HepG2 (cell line): ENCODE data around the gene KDM1B. TPM values are rescaled to one million over a fixed set of nuclear protein-coding genes. Genes with fewer than 3 reads are reported as not detected.

Experiments used
- ATAC-seq: fragments of 200-7000 bp; cut with Tn5 transposase; 3 replicates; pipeline ENCODE4 v1.9.1; 2020; ENCODE audit warnings: mild to moderate bottlenecking, moderate library complexity
- BruUV-seq: library from RNA; stranded (reverse); fragments of 400-500 nt; replicated peaks from 2 replicates; lab custom pipeline; 2021; lab: Mats Ljungman, UMichigan
- CTCF ChIA-PET: fragments of 300-600 bp; formaldehyde crosslinking; extraction: SDS; loops from one replicate; lab custom pipeline; 2021; ENCODE audit warnings: low total read pairs, inconsistent platforms, low intra/inter-chr PET ratio; lab: Yijun Ruan, JAX
- POLR2A ChIA-PET: fragments of 350-600 bp; sonication (Branson Sonifier 250); formaldehyde crosslinking; loops from one replicate; lab custom pipeline; 2020; ENCODE audit warnings: antibody characterized with exemption, inconsistent platforms; lab: Yijun Ruan, JAX
- DNase-seq: peaks from one replicate; pipeline ENCODE4 v3.0.0-alpha.2; 2015; ENCODE audit warnings: low spot score
- FAIRE-seq: peaks from 3 replicates; lab custom pipeline; 2011; peaks lifted over from hg19 to GRCh38; lab: Jason Lieb, UNC
- H2AFZ ChIP-seq: one replicate; pipeline ENCODE4 v1.6.1; 2011; ENCODE audit warnings: low read length, inconsistent platforms
- H3K27ac ChIP-seq: fragments of 300-600 bp; 3 replicates; pipeline ENCODE4 v1.8.0; 2011; ENCODE audit warnings: mixed run types, mild to moderate bottlenecking, mixed read lengths, low read length, inconsistent platforms; ENCODE audit not compliant: insufficient read depth; ENCODE audit errors: extremely low read length
- H3K27me3 ChIP-seq, 2 experiments: fragments of 200-600 bp in 1 of 2; 2 replicates in 1 of 2; 3 replicates in 1 of 2; pipeline versions ENCODE4 v1.6.0 to v1.8.0; 2011; ENCODE audit warnings: low read length in 2 of 2, mild to moderate bottlenecking in 2 of 2, moderate library complexity in 2 of 2, inconsistent platforms in 1 of 2; ENCODE audit not compliant: insufficient read depth in 2 of 2, control insufficient read depth in 1 of 2
- H3K36me3 ChIP-seq, 2 experiments: fragments of 200-600 bp in 1 of 2; replicated peaks in 1 of 2; 2 replicates in 1 of 2; 3 replicates in 1 of 2; pipeline versions ENCODE4 v1.5.1 to v1.8.0; 2011; ENCODE audit warnings: low read length in 2 of 2, inconsistent platforms in 1 of 2; ENCODE audit not compliant: insufficient read depth in 2 of 2, control insufficient read depth in 1 of 2
- H3K4me1 ChIP-seq: 2 replicates; pipeline ENCODE4 v1.5.1; 2012; ENCODE audit warnings: low read length, inconsistent platforms; ENCODE audit not compliant: insufficient read depth
- H3K4me2 ChIP-seq: 2 replicates; pipeline ENCODE4 v1.6.0; 2011; ENCODE audit warnings: low read depth, low read length, inconsistent platforms
- H3K4me3 ChIP-seq, 3 experiments: fragments of 200-600 bp in 1 of 3; sonication (generic), shearing (Covaris generic) in 1 of 3; replicated peaks in 1 of 3; 2 replicates each; pipeline ENCODE4 v1.5.1; 2011 to 2016; ENCODE audit warnings: low read length in 3 of 3, inconsistent platforms in 2 of 3, low read depth in 2 of 3, mild to moderate bottlenecking in 2 of 3, control low read depth in 1 of 3, mixed read lengths in 1 of 3; ENCODE audit not compliant: insufficient read depth in 1 of 3
- H3K79me2 ChIP-seq: one replicate; pipeline ENCODE4 v1.6.1; 2011; ENCODE audit warnings: low read length, inconsistent platforms; ENCODE audit not compliant: insufficient read depth
- H3K9ac ChIP-seq: 2 replicates; pipeline ENCODE4 v1.6.0; 2011; ENCODE audit warnings: mild to moderate bottlenecking, low read depth, low read length, inconsistent platforms; ENCODE audit not compliant: insufficient read depth
- H3K9me3 ChIP-seq: 2 replicates; pipeline ENCODE4 v1.5.1; 2012; ENCODE audit warnings: mild to moderate bottlenecking, low read length
- H4K20me1 ChIP-seq: 2 replicates; pipeline ENCODE4 v1.6.0; 2011; ENCODE audit warnings: inconsistent platforms, mild to moderate bottlenecking, low read length, moderate library complexity; ENCODE audit not compliant: insufficient read depth
- ARNTL ChIP-seq: sonication (generic); formaldehyde crosslinking; IDR thresholded peaks from 2 replicates; pipeline ENCODE4 v1.4.0; 2020; ENCODE audit warnings: mild to moderate bottlenecking, missing genetic modification reagents
- CEBPB ChIP-seq: IDR thresholded peaks from 2 replicates; pipeline ENCODE4 v1.6.1; 2011; ENCODE audit warnings: low read depth, low read length, improper control_type of control experiment, borderline replicate concordance
- FOXA3 ChIP-seq: IDR thresholded peaks from 2 replicates; pipeline ENCODE4 v1.6.1; 2016; ENCODE audit warnings: missing genetic modification reagents, missing compliant biosample characterization
- MED8 ChIP-seq: sonication (generic); formaldehyde crosslinking; IDR thresholded peaks from 2 replicates; pipeline ENCODE4 v1.8.1; 2023; ENCODE audit warnings: mild to moderate bottlenecking, missing genetic modification reagents; ENCODE audit not compliant: insufficient replicate concordance
- NR2F1 ChIP-seq, 2 experiments: fragments of 450-650 bp in 1 of 2; formaldehyde crosslinking in 1 of 2; IDR thresholded peaks; 2 replicates each; pipeline versions ENCODE4 v1.5.0 to v1.6.1; 2016 to 2020; ENCODE audit warnings: mild to moderate bottlenecking in 1 of 2, missing compliant biosample characterization in 1 of 2, missing genetic modification reagents in 1 of 2, moderate library complexity in 1 of 2
- PRMT3 ChIP-seq: sonication (generic); formaldehyde crosslinking; IDR thresholded peaks from 2 replicates; pipeline ENCODE4 v1.8.1; 2022; ENCODE audit warnings: low read depth, mild to moderate bottlenecking, moderate library complexity, missing genetic modification reagents, borderline replicate concordance
- ZFP36 ChIP-seq: fragments of 150-350 bp; IDR thresholded peaks from 2 replicates; pipeline ENCODE4 v1.6.1; 2018; ENCODE audit warnings: borderline replicate concordance, low read length, low read depth; ENCODE audit not compliant: partially characterized antibody
- ZNF317 ChIP-seq: sonication (generic); formaldehyde crosslinking; IDR thresholded peaks from 2 replicates; pipeline ENCODE4 v1.5.0; 2020; ENCODE audit warnings: mild to moderate bottlenecking, missing genetic modification reagents
- ZNF329 ChIP-seq: sonication (generic); formaldehyde crosslinking; IDR thresholded peaks from 2 replicates; pipeline ENCODE4 v1.9.0; 2021; ENCODE audit warnings: low read depth, mild to moderate bottlenecking, missing genetic modification reagents
- ZNF432 ChIP-seq: sonication (generic); formaldehyde crosslinking; IDR thresholded peaks from 2 replicates; pipeline ENCODE4 v1.5.0; 2020; ENCODE audit warnings: missing genetic modification reagents, mild to moderate bottlenecking, borderline replicate concordance
- ZNF556 ChIP-seq: sonication (generic); formaldehyde crosslinking; IDR thresholded peaks from 2 replicates; pipeline ENCODE4 v1.4.0; 2020; ENCODE audit warnings: mild to moderate bottlenecking, missing genetic modification reagents, borderline replicate concordance
- ZNF577 ChIP-seq: sonication (generic); formaldehyde crosslinking; IDR thresholded peaks from 2 replicates; pipeline ENCODE4 v1.4.0; 2020; ENCODE audit warnings: mild to moderate bottlenecking, low read depth, missing genetic modification reagents, borderline replicate concordance
- ZNF775 ChIP-seq: sonication (generic); formaldehyde crosslinking; IDR thresholded peaks from 2 replicates; pipeline ENCODE4 v1.4.0; 2020; ENCODE audit warnings: missing genetic modification reagents, mild to moderate bottlenecking, moderate library complexity, borderline replicate concordance
- WGBS: methylation state at CpG from one replicate; pipeline ENCODE4 v1.1.6; 2017; ENCODE audit warnings: low lambda C conversion rate; 5-methylcytosine and 5-hydroxymethylcytosine counted together
- in situ Hi-C: cut with HindIII; loops from 2 replicates; pipeline ENCODE4 v1.10.0; 2017; ENCODE audit warnings: low pct_unique_long_range_greater_than_20kb; ENCODE audit not compliant: extremely low pct_ligation_motif_present
- intact Hi-C: fragments of 100-400 bp; cut with micrococcal nuclease; formaldehyde crosslinking; loops from one replicate; pipeline ENCODE4 v1.10.0; 2022; ENCODE audit not compliant: unreplicated experiment
- polyA plus RNA-seq, 8 experiments: library from polyadenylated mRNA; depleted of rRNA in 3 of 8; stranded (reverse) in 7 of 8; unstranded in 1 of 8; fragments of >200 nt; fragmentation: Illumina TruSeq in 4 of 8; extraction: Trizol in 4 of 8; gene quantifications; 2 replicates each; pipeline versions ENCODE4 v1.2.1 to v1.2.3, GENCODE V29; 2011 to 2016; ENCODE audit warnings: low read depth in 4 of 8, missing spikeins in 1 of 8, mixed read lengths in 1 of 8; ENCODE audit not compliant: insufficient read depth in 1 of 8
- total RNA-seq, 5 experiments: library from RNA; depleted of rRNA; stranded (reverse); fragments of >200 nt; fragmentation: Illumina TruSeq; extraction: Trizol; gene quantifications; 2 replicates each; pipeline ENCODE4 v1.2.3, GENCODE V29; 2016; ENCODE audit warnings: low read depth in 1 of 5
- TF ChIP-seq, protein P1 (sequence below): sonication (generic); formaldehyde crosslinking; IDR thresholded peaks from 2 replicates; pipeline ENCODE4 v1.5.0; 2020; ENCODE audit warnings: missing genetic modification reagents, mild to moderate bottlenecking, borderline replicate concordance
- TF ChIP-seq, protein P2 (sequence below): sonication (generic); formaldehyde crosslinking; IDR thresholded peaks from 2 replicates; pipeline ENCODE4 v1.4.0; 2020; ENCODE audit warnings: missing genetic modification reagents
- TF ChIP-seq, protein P3 (sequence below): IDR thresholded peaks from 2 replicates; pipeline ENCODE4 v1.6.1; 2016; ENCODE audit warnings: mild to moderate bottlenecking

Gene KDM1B
- total and polyA plus RNA-seq, 2 of the 13 experiments (the other 11 are each of a cell fraction or from before 2014, with no cell fraction given) = 9.8 to 13.2 TPM

DNA sequence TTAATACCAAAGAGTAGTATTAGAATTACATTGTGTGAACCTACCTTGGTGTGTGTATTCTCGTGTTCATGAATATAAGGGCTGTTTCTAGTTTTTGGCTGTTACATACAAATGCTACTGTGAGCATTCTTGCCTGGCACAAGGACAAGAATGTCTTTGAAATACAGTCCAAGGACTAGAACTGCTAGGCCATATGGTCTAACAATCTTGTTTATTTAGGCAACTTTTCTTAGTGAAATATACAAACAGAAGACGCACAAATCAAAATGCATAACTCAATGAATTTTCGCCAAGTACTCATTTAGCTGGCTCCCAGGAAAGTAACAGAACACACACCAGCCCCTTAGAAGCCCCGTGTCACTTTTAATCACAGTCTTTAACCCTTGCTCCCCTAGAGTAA lies 28.5 kb downstream of the KDM1B start:
- no peak for ATAC-seq
- intact Hi-C loops = no loop called here

DNA sequence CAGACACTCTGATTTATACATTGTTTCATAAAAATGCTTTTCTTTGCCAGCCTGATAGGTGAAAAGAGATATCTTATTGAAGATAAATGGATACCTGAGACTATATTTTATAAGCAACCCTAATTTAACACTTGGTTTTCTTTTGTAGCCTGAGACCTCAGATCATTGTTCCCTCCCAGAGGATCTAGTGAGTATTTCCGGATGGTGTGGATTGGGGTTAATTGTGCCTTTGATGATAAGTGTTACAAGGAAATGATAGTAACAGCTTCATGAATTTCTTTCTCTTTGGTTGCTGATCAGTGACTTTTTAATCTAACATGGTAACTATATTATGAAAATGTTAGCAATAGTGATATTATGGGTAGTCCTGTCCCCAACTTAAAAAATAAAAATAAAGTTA lies 30.4 kb downstream of the KDM1B start:
- no peak overlapping the region for H3K27ac ChIP-seq
- H3K79me2 ChIP-seq = no peaks in the 10 kb centered on the region
- POLR2A ChIA-PET = no interaction called here
- H3K36me3 ChIP-seq = peaks cover 0 to 4% of the 10 kb centered on the region in 2 experiments; a peak in 1 of 5 replicates
- TF ChIP-seq ZNF432 (CRISPR knock-in tag) = no peak
- TF ChIP-seq ZNF577 (CRISPR knock-in tag) = no peak
- TF ChIP-seq FOXA3 (CRISPR knock-in tag) = no peak
- TF ChIP-seq, protein P1, sequence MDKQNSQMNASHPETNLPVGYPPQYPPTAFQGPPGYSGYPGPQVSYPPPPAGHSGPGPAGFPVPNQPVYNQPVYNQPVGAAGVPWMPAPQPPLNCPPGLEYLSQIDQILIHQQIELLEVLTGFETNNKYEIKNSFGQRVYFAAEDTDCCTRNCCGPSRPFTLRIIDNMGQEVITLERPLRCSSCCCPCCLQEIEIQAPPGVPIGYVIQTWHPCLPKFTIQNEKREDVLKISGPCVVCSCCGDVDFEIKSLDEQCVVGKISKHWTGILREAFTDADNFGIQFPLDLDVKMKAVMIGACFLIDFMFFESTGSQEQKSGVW (CRISPR knock-in tag) = no peak
- TF ChIP-seq NR2F1 (CRISPR knock-in tag; IDR thresholded peaks at IDR 0.05) = no peak
- TF ChIP-seq, protein P2, sequence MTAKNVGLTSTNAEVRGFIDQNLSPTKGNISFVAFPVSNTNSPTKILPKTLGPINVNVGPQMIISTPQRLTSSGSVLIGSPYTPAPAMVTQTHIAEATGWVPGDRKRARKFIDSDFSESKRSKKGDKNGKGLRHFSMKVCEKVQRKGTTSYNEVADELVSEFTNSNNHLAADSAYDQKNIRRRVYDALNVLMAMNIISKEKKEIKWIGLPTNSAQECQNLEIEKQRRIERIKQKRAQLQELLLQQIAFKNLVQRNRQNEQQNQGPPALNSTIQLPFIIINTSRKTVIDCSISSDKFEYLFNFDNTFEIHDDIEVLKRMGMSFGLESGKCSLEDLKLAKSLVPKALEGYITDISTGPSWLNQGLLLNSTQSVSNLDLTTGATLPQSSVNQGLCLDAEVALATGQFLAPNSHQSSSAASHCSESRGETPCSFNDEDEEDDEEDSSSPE (CRISPR knock-in tag) = no peak
- no peak for TF ChIP-seq ZNF775 (CRISPR knock-in tag)
- TF ChIP-seq, protein P3, sequence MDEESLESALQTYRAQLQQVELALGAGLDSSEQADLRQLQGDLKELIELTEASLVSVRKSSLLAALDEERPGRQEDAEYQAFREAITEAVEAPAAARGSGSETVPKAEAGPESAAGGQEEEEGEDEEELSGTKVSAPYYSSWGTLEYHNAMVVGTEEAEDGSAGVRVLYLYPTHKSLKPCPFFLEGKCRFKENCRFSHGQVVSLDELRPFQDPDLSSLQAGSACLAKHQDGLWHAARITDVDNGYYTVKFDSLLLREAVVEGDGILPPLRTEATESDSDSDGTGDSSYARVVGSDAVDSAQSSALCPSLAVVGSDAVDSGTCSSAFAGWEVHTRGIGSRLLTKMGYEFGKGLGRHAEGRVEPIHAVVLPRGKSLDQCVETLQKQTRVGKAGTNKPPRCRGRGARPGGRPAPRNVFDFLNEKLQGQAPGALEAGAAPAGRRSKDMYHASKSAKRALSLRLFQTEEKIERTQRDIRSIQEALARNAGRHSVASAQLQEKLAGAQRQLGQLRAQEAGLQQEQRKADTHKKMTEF (CRISPR knock-in tag) = no peak
- TF ChIP-seq ZNF556 (CRISPR knock-in tag) = no peak
- TF ChIP-seq CEBPB = no peak
- TF ChIP-seq ZFP36 = no peak
- TF ChIP-seq ARNTL (CRISPR knock-in tag) = no peak
- no peak for TF ChIP-seq MED8 (CRISPR knock-in tag)
- no peak for TF ChIP-seq ZNF317 (CRISPR knock-in tag)
- no peak for TF ChIP-seq PRMT3 (CRISPR knock-in tag)
- TF ChIP-seq, all 625 proteins: peak for 0
- ATAC-seq (no peak), DNase-seq (no peak), FAIRE-seq (no peak)
- CTCF ChIA-PET = no interaction called here
- Histone ChIP-seq H2AFZ (no peak overlapping the region), H3K9ac (no peak overlapping the region), H3K4me2 (no peak overlapping the region), H3K4me3 (no peak overlapping the region), H3K9me3 (no peaks in the 10 kb centered on the region), H3K27me3 (no peaks in the 10 kb centered on the region), H4K20me1 (no peaks in the 10 kb centered on the region), H3K4me1 (no peaks in the 10 kb centered on the region)
- 95% methylated on average over 1 of the region's 1 CpG for WGBS
- BruUV-seq = no TSS peak
- intact Hi-C loops (no loop called here), in situ Hi-C loops (no loop called here)

More for the DNA sequence above, 28.5 kb downstream of the KDM1B start:
- in situ Hi-C loops = no loop called here
- CTCF ChIA-PET = no interaction called here
- POLR2A ChIA-PET = no interaction called here
- peaks cover 0 to 4% of the 10 kb centered on the region in 2 experiments; a peak in 1 of 5 replicates for H3K36me3 ChIP-seq
- peak; percentile 42 for FAIRE-seq
- no peaks in the 10 kb centered on the region for H4K20me1 ChIP-seq
- no peak for TF ChIP-seq ZNF329
- no peak overlapping the region for H2AFZ ChIP-seq
- WGBS = 95% methylated on average over 4 of the region's 4 CpGs
- H3K4me2 ChIP-seq = no peak overlapping the region
- no peaks in the 10 kb centered on the region for H3K79me2 ChIP-seq
- H3K27ac ChIP-seq = no peak overlapping the region
- no TSS peak for BruUV-seq
- H3K27me3 ChIP-seq = no peaks in the 10 kb centered on the region
- no peak overlapping the region for H3K4me3 ChIP-seq
- no peaks in the 10 kb centered on the region for H3K9me3 ChIP-seq
- no peak overlapping the region for H3K9ac ChIP-seq
- no peaks in the 10 kb centered on the region for H3K4me1 ChIP-seq
- DNase-seq = no peak
